WTC11 (cell line): ENCODE measurements around the gene CLASP1.

ENCODE experiments used
- ATF3 ChIP-seq: sonication (generic); formaldehyde crosslinking; conservative IDR thresholded peaks from 2 replicates; pipeline ENCODE4 v1.8.1; 2022; ENCODE audit warnings: mild to moderate bottlenecking, missing genetic modification reagents
- ATF6 ChIP-seq: sonication (generic); formaldehyde crosslinking; IDR thresholded peaks from 2 replicates; pipeline ENCODE4 v1.8.1; 2023; ENCODE audit warnings: mild to moderate bottlenecking, missing genetic modification reagents
- CTCF ChIP-seq: fragments of 200-600 bp; IDR thresholded peaks from 2 replicates; pipeline ENCODE4 v1.8.0; 2022; ENCODE audit warnings: antibody characterized with exemption
- ESRRA ChIP-seq: sonication (generic); formaldehyde crosslinking; IDR thresholded peaks from 2 replicates; pipeline ENCODE4 v1.8.1; 2022; ENCODE audit warnings: mild to moderate bottlenecking, missing genetic modification reagents, borderline replicate concordance
- IRF1 ChIP-seq: sonication (generic); formaldehyde crosslinking; IDR thresholded peaks from 2 replicates; pipeline ENCODE4 v1.8.0; 2023; ENCODE audit warnings: missing genetic modification reagents
- OVOL2 ChIP-seq: fragments of 250-450 bp; sonication (Bioruptor Pico); IDR thresholded peaks from 2 replicates; pipeline ENCODE4 v1.9.0; 2021; ENCODE audit warnings: mild to moderate bottlenecking, borderline replicate concordance
- ZNF121 ChIP-seq: sonication (generic); formaldehyde crosslinking; IDR thresholded peaks from 2 replicates; pipeline ENCODE4 v1.8.0; 2023; ENCODE audit warnings: missing genetic modification reagents
- ZNF219 ChIP-seq: sonication (generic); formaldehyde crosslinking; IDR thresholded peaks from 2 replicates; pipeline ENCODE4 v1.8.0; 2023; ENCODE audit warnings: missing genetic modification reagents, mild to moderate bottlenecking, borderline replicate concordance

- TF ChIP-seq ZNF219 (CRISPR knock-in tag) (no peak), CTCF (no peak), ATF3 (CRISPR knock-in tag) (no peak), ESRRA (CRISPR knock-in tag) (no peak), ATF6 (CRISPR knock-in tag) (no peak), OVOL2 (CRISPR knock-in tag) (no peak), ZNF121 (CRISPR knock-in tag) (no peak), IRF1 (CRISPR knock-in tag) (no peak)
Observed at GRCh38 chr2:121689356-121689755, 40.1 kb upstream of the CLASP1 start.
